Lung (tissue), 12 donors: ENCODE results near the gene DEFB110. TPM values are rescaled to one million over a fixed set of nuclear protein-coding genes. Genes with fewer than 3 reads are reported as not detected.
A peak's percentile ranks its signal among the peaks of the same experiment; 100 is the strongest.

Experiments used
- ATAC-seq: fragments of 200-7000 bp; cut with Tn5 transposase; one replicate; pipeline ENCODE4 v1.9.1; 2020; ENCODE audit warnings: moderate number of reproducible peaks; ENCODE audit not compliant: insufficient read depth, low FRiP score
- DNase-seq, 3 donors: peaks; one replicate each; pipeline ENCODE4 v3.0.0-alpha.2; 2013 to 2017
- H3K27ac ChIP-seq, 2 donors: one replicate each; pipeline ENCODE4 v1.5.1; 2013; ENCODE audit warnings: mild to moderate bottlenecking in 2 of 2, moderate library complexity in 2 of 2, control low read depth in 1 of 2, inconsistent platforms in 1 of 2, low read depth in 1 of 2, low read length in 1 of 2
- H3K27me3 ChIP-seq, 3 donors: one replicate each; pipeline ENCODE4 v1.5.1; 2013; ENCODE audit warnings: low read length in 2 of 3; ENCODE audit not compliant: control insufficient read depth in 3 of 3, insufficient read depth in 3 of 3
- H3K36me3 ChIP-seq, 4 donors: one replicate each; pipeline ENCODE4 v1.5.1; 2013; ENCODE audit warnings: low read length in 4 of 4, mild to moderate bottlenecking in 1 of 4, moderate library complexity in 1 of 4; ENCODE audit not compliant: control insufficient read depth in 4 of 4, insufficient read depth in 4 of 4
- H3K4me1 ChIP-seq, 5 donors: one replicate each; pipeline ENCODE4 v1.5.1; 2013; ENCODE audit warnings: low read length in 5 of 5, mild to moderate bottlenecking in 2 of 5, moderate library complexity in 1 of 5; ENCODE audit not compliant: control insufficient read depth in 5 of 5, insufficient read depth in 5 of 5
- H3K4me3 ChIP-seq: one replicate; pipeline ENCODE4 v1.5.1; 2013; ENCODE audit warnings: mild to moderate bottlenecking, control low read depth, moderate library complexity
- H3K9ac ChIP-seq, 2 donors: one replicate each; pipeline ENCODE4 v1.5.1; 2013; ENCODE audit warnings: low read length in 2 of 2, control low read depth in 1 of 2; ENCODE audit not compliant: insufficient read depth in 1 of 2
- H3K9me3 ChIP-seq, 4 donors: one replicate each; pipeline ENCODE4 v1.5.1; 2013; ENCODE audit warnings: low read length in 3 of 4, mild to moderate bottlenecking in 1 of 4, moderate library complexity in 1 of 4; ENCODE audit not compliant: control insufficient read depth in 4 of 4, insufficient read depth in 3 of 4
- WGBS, 2 donors: extraction: QIAGEN DNeasy Blood & Tissue Kit; methylation state at CpG; one replicate each; pipeline ENCODE4 v1.1.7; 2013; 5-methylcytosine and 5-hydroxymethylcytosine counted together
- polyA plus RNA-seq, 2 donors: library from polyadenylated mRNA; stranded (reverse); fragments of 200-250 nt; gene quantifications; one replicate each; pipeline ENCODE4 v1.2.1, GENCODE V29; 2013
- total RNA-seq, 2 donors: library from RNA; depleted of rRNA in 1 of 2; stranded (reverse); fragments of >200 nt in 1 of 2; gene quantifications; one replicate each; pipeline ENCODE4 v1.2.1, GENCODE V29; 2014 to 2021
- TF ChIP-seq, protein P1 (sequence below): IDR thresholded peaks from 2 replicates; pipeline ENCODE4 v1.5.1; 2012; ENCODE audit warnings: mild to moderate bottlenecking; ENCODE audit errors: control extremely low read depth, extremely low read depth
- donor health status: control.
- donor health status: control.
- donor health status: Bipolar disorder and iron deficiency.
- donor health status: healthy.
- donor health status: DM: yes; HTN: yes; CAD: no.

The DEFB110 gene
- total and polyA plus RNA-seq, 4 donors = not detected

DNA sequence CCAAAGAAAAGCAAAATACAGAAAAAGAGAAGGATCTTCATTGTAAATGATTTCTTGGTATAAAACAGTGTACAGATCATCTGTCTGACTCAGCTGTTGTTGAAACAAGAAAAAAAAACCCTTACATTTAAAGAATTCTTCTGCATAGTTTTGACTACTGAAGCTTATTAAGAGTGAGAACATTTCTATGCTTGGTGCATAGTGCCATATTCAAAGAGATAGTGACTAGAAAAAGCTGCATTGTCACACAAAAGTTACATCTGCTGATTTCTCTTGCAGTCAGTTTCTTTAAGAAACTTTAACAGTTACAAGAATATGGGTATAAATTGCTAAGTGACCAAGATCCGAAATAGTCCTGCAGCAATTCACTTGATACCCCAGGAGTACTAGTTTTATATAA lies 28.0 kb upstream of the DEFB110 start, which contains the start of gene DEFB112:
TSS of gene DEFB112 (minus strand) at position 101 of the 400 bp plus-strand sequence. CDS start at position 41, 60 bp downstream.
- Histone ChIP-seq H3K4me3 (no peak within 1 kb of the TSS), H3K9me3 (no peaks in the 10 kb centered on the region), H3K9ac (no peak within 1 kb of the TSS), H3K36me3 (no peaks in the 10 kb centered on the region), H3K27ac (no peak within 1 kb of the TSS), H3K27me3 (no peaks in the 10 kb centered on the region), H3K4me1 (no peaks in the 10 kb centered on the region)
- TF ChIP-seq, protein P1, sequence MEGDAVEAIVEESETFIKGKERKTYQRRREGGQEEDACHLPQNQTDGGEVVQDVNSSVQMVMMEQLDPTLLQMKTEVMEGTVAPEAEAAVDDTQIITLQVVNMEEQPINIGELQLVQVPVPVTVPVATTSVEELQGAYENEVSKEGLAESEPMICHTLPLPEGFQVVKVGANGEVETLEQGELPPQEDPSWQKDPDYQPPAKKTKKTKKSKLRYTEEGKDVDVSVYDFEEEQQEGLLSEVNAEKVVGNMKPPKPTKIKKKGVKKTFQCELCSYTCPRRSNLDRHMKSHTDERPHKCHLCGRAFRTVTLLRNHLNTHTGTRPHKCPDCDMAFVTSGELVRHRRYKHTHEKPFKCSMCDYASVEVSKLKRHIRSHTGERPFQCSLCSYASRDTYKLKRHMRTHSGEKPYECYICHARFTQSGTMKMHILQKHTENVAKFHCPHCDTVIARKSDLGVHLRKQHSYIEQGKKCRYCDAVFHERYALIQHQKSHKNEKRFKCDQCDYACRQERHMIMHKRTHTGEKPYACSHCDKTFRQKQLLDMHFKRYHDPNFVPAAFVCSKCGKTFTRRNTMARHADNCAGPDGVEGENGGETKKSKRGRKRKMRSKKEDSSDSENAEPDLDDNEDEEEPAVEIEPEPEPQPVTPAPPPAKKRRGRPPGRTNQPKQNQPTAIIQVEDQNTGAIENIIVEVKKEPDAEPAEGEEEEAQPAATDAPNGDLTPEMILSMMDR = no peak
- WGBS, 2 donors = 74 to 81% methylated on average over 1 of the region's 1 CpG
- DNase-seq (no peak), ATAC-seq (no peak)

GRCh38 chr6:50047026-50047425 lies 25.2 kb upstream of the DEFB110 start:
- DNase-seq = no peak
- TF ChIP-seq, protein P1 = no peak
- Histone ChIP-seq H3K4me3 (no peak overlapping the region), H3K36me3 (no peaks in the 10 kb centered on the region), H3K9ac (no peak overlapping the region), H3K27ac (no peak overlapping the region), H3K9me3 (no peaks in the 10 kb centered on the region), H3K4me1 (no peaks in the 10 kb centered on the region), H3K27me3 (no peaks in the 10 kb centered on the region)
- no peak for ATAC-seq
- WGBS, 2 donors = 79 to 81% methylated on average over 3 of the region's 3 CpGs

DNA sequence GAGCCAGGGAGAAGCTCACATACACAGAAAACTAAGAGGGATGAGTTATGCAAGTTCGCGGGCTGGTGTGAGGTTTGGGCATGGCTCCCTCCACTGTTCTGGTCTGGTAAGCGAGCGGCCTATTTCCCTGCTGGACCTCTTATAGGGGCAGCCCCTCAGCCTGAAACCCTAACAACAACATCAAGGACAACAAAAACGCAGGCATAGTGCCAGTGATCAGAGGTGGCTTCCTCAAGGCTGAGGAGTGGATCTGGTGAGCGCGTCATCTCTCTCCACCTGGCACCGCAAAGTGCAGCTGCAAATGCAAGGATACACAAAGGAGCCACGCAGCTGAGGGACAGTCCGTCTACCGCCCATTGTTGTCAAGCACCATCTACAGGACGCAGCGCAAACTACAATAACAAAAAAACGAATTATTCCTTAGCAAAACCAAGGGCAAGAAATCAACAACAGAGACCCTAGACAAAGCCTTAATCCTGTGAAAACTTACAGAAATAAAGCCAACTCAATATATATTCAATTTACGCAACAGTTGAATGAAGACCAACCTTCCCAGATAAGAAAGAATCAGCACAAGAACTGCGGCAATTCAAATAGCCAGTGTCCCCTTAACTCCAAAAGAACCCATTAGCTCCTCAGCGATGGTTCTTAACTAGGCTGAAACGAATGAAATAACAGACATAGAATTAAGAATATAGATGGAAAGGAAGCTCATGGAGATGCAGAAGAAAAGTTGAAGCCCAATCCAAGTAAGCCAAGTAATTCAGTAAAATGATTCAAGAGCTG lies 9.2 kb upstream of the DEFB110 start:
- Histone ChIP-seq H3K4me1 (no peaks in the 10 kb centered on the region), H3K27ac (no peak overlapping the region), H3K4me3 (no peak overlapping the region), H3K9me3 (peaks cover 0 to 4% (median 0%) of the 10 kb centered on the region in 4 donors), H3K27me3 (no peaks in the 10 kb centered on the region), H3K9ac (no peak overlapping the region), H3K36me3 (no peaks in the 10 kb centered on the region)
- TF ChIP-seq, protein P1 = no peak
- ATAC-seq (no peak), DNase-seq (peak in 1 of 3 donors; percentile 3)
- WGBS, 2 donors = 47 to 48% methylated on average over 18 of the region's 18 CpGs
